Erythroblast (primary cell): Measurements from ENCODE around the gene GIN1.

Experiments used
- GATA1 ChIP-seq: IDR thresholded peaks from 2 replicates; pipeline ENCODE4 v1.6.1; 2011; ENCODE audit warnings: low read depth, mild to moderate bottlenecking, control low read depth, low read length, moderate library complexity
- POLR2A ChIP-seq: IDR thresholded peaks from 2 replicates; pipeline ENCODE4 v1.6.1; 2011; ENCODE audit warnings: mild to moderate bottlenecking, low read length

DNA sequence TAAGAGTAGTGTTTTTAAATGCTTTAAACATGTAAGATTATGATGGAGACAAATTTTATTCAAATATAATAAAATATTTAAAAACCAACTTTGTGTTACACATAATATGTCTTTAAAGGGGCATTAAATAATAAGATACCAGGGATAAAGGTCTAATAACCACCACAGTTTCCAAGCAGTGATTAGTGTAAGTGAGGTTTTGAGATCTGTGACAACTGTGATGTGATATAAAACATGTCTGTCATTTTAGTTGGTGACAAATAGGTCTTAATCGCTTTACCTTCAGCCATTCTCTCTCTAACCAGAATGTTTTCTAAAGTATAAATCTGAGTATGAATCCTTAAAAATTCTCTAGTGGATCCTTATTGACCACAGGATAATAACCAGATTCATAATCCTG, 28.3 kb upstream of the GIN1 start:
- no peak for TF ChIP-seq POLR2A
- TF ChIP-seq GATA1: no peak
